ENCODE results near the gene KIF19. TPM values are rescaled to one million over a fixed set of nuclear protein-coding genes. Genes with fewer than 3 reads are reported as not detected.

KIF19 gene
- total RNA-seq, 1 experiment from 2014 or later, result 2.5 TPM

DNA sequence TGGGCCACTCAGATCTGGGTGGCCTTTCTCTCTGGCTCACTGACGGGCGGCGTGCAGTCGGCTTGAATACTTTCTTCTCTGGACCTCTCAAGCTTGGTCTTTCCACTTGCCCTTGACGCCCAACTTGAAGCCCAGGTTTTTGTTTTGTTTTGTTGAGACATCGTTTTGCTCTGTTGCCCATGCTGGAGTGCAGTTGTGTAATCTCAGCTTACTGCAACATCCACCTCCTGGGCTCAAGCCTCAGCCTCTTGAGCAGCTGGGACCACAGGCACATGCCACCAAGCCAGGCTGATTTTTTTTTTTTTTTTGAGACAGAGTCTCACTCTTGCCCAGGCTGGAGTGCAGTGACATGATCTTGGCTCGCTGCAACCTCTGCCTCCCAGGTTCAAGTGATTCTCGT lies 22.7 kb upstream of the KIF19 start:
- DNase-seq (ENCODE audit: low spot score), result no peak

DNA sequence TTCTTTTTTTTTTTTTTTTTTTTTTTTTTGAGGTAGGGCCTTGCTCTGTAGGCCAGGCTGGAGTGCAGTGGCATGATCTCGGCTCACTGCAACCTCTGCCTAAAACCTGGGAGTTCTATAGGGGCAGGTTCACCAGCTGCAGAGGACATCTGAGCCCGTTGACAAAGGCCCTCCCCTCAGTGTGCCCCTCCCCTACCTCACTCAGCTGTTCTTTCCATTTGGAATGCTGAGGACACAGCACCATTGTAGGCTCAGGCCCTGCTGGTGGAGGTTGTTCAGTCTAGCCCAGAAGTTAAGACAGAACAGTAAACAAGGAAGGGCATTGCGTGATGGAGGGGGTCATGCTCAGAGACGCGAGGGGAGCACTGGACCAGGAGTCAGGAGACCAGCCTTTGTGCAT lies 21.8 kb upstream of the KIF19 start:
- no peak for DNase-seq (ENCODE audit: low spot score)

DNA sequence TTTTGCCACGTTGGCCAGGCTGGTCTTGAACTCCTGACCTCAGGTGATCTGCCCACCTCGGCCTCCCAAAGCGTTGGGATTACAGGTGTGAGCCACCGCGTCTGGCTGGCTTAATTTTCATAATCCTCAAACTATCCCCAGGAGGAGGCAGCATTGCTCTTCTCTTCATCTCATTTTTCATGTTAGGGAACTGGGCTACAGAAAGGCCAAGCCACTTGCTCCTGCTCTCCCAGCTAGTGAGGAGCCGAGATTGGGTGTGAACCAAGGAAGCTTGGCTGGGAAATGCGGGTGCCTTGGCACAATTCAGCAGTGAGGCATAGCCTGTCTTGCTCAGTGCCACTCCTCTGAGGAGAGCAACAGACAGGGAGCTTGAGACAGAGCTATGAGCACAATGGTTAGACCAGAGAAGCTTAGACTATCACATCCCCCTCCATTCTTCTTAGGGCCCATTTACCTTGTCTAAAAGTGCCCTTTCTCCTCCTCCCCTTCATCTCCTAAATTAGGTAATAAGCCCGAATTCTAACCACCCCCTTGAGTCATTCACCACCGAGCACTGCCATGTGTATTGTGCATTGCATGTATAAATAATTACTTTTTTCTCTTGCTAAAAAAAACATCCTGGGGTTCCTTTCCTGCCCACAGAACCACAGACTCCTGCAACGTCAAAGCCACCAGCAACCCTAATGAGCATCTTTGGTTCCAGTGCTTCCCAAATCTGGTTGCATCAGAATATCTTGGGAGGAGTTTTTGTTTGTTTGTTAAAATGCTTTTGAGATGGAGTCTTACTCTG lies 20.0 kb upstream of the KIF19 start:
- peak; percentile 21 for DNase-seq (ENCODE audit: low spot score)

DNA sequence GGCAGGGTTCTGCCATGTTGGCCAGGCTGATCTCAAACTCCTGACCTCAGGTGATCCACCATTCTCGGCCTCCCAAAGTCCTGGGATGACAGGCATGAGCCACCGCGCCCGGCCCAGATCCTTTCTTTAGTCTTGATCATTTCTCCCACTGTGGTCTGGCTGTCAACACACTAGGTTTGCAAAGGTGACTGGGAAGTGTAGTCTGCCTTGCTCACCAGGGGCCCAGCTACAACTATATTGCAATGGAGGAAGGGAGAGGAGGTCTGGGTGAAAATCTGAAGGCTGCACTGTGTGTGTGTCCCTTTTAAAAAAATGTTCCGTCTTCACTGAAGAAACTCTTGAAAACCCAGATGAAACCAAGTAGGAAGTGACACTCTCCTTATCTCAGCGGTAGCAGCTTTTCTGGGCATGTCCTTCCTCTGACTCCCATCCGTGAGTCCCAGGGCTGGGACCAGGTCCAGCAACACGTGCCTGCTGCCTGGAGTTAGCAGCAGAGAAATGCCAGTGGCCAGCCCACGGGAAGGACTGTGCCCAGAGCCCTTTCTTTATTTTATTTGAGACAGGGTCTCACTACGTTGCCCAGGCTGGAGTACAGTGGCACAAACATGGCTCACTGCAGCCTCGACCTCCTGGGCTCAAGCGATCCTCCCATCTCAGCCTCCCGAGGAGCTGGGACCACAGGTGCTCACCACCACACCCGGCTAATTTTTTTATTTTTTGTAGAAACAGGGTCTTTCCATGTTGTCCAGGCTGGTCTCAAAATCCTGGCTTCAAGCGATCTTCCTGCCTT lies 17.8 kb upstream of the KIF19 start:
- DNase-seq (ENCODE audit: low spot score), result no peak

DNA sequence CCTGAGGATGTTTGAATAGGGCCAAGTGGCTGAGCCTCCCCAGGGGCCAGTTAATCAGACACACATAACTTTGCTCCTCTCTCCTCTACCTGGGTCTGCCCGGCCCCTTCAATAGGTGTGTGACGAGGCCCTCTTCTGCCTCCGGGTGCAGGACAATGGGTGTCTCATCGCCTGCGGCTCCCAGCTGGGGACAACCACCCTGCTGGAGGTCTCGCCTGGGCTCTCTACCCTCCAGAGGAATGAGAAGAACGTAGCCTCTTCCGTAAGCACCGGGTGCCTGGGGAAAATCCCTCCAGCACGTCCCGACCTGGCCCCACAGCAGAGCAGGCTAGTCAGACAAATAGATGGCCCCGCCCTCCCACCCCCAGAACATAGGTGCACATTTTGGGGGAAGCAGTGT lies 16.1 kb upstream of the KIF19 start:
- DNase-seq (ENCODE audit: low spot score), result no peak

DNA sequence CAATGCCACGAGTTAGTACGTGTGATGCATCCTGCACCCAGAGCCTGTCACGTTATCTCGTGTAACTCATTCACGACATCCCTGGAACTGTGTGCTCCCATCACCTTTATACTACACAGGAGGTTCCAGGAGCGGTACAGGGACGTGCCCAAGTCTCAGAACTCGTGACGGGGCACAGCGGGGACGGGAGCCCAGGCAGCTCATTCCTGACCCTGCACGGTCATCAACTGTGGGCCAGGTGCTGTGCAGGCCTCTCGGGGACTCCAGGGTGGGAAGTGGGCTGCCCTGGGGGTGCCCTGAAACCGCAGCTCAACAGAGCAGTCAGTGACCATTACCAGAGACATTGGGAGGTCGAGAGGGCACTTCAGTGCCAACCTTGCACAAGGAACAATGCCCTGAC lies 11.1 kb upstream of the KIF19 start:
- no peak for DNase-seq (ENCODE audit: low spot score)

DNA sequence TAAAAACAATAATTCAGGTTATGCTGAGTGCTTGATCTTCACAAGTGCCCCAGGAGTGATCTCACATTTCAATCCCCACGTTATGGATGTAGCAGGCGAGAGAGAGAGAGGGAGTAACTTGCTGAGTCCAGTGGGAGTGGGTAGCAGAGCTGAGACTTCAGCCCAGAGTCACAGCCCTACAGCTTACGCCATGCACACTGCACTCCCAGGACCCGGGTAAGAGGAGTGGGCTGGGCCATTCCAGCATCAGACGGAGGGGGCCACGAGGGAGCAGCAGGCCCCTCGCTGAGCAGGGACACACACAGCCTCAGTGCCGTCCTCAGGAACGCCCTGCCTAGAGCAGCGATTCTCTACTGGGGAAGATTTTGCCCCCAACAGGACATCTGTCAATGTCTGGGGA lies 9.8 kb upstream of the KIF19 start:
- DNase-seq (ENCODE audit: low spot score), result no peak

DNA sequence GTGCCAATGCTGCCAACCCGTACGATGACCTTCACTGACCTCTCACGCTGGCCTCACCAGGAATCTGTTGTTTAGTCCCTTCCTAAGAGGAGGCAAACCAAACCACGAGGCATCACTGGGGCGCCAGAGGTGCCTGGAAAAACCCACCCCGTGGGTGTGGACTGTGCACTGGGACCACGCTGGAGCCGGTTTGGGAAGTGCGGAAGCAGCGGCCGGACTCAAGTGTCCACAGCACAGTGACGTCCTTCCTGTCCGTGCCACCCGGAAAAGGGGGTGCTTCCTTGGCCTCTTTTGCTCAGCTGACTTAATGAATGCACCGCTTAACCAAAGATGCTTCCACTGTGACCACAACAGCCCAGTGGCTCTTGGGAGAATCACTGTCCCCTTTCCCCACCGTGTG lies 9.0 kb upstream of the KIF19 start:
- DNase-seq (ENCODE audit: low spot score), result no peak

DNA sequence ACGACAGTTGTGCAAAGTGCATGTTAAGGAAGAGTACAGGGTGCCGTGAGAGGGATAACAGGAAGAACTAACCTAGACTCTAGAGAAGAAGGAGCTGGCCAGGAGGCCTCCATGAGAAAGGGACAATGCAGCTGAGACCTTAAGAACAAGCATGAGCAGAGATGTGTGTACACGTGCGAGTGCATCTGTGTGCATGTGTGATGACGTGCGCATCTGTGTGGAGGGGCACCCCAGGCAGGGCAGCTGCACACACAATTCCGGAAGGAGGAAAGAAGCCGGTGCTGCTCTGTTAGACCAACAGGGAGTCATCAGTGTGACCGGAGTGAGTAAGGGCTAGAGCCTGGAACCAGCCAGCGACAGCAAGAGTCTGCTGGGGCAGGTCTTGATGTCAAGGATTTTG lies 7.6 kb upstream of the KIF19 start:
- DNase-seq (ENCODE audit: low spot score), result no peak

DNA sequence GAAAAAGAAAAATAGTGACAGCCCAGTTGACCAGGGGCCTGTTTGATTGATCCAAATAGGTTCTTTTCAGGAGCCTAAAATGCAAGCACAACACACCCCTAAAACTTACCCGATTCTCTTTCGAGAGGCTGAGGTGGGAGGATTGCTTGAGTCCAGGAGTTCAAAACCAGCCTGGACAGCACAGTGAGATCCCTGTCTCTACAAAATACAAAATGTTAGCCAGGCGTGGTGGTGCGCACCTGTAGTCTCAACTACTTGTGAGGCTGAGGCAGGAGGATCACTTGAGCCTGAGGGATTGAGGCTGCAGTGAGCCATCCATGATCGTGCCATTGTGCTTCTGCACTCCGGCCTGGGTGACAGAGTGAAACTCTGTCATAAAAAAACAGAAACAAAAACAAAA lies 1.5 kb upstream of the KIF19 start:
- no peak for DNase-seq (ENCODE audit: low spot score)

DNA sequence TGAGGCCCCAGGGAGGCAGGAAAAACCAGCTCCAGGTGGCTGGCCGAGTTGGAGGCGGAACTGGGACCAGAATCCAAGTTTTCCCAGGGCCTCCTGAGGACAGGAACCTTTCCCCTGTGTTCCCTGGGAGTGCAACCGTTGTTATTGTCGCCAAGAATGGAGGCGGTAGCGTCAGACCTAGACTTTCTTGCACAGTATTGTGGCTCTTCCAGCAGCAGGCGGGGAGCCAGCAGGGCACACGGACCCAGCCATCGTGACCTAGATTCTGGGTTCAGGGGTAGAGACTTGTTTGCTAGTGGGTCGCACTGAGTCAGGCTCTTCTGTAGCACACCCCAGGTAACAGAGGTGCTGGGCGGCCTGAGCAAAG lies 667 bp upstream of the KIF19 start:
- DNase-seq (ENCODE audit: low spot score), result no peak

DNA sequence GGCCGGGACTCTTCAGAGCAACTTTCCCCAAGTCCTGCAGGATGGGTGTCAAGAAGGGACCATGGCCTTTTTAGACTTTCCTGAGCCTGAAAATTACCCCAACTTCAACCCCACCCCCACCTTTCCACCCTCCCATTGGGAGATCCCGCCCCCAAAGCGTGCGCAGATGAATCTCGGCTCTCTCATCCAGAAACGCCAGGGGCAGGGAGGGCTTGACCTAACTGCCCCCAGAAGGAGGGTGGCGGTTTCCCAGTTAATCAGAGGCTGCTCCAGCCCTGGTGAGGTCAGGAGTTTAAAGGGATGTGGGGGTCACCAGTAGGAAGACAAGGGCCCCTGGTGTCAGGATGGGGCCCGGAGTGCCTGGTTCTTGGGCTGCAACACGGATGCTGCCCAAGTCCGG lies 480 bp downstream of the KIF19 start:
- DNase-seq (ENCODE audit: low spot score), result no peak

DNA sequence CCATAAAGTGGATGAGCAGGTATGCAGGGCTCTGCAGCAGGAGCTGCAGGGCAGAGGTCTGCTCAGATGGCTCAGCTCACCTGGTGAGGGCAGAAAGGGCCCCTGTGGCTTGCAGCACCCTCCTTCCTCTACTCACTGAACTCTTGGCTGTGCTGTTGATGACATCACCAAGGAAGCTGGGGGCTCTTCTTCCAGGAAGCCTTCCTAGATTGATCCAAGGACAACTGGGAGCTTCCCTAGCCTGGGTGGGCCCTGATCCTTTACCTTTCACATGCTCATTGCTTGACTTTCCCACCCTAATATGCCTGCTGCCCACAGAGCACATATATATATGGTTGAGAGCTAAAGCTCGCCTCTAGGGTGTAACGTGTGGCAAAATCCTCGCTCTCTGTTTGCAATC lies 2.5 kb downstream of the KIF19 start:
- DNase-seq (ENCODE audit: low spot score), result no peak

DNA sequence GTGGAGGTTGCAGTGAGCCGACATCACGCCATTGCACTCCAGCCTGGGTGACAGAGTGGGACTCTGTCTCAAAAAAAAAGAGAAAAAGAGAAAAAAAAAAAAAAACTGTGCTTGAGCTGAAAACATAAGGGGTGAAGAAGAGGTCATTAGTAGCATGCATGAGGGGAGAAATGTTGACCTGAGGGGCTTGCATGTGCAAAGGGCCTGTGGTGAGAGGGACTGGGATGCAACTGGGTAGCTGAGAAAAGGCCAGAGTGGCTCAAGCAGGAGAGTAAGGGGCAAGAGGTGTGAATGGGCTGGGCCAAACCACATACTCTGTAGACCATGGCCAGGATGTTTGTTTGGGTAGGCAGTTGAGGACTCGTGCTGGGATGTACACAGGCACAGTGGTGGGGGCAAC lies 3.4 kb downstream of the KIF19 start:
- DNase-seq (ENCODE audit: low spot score), result no peak

DNA sequence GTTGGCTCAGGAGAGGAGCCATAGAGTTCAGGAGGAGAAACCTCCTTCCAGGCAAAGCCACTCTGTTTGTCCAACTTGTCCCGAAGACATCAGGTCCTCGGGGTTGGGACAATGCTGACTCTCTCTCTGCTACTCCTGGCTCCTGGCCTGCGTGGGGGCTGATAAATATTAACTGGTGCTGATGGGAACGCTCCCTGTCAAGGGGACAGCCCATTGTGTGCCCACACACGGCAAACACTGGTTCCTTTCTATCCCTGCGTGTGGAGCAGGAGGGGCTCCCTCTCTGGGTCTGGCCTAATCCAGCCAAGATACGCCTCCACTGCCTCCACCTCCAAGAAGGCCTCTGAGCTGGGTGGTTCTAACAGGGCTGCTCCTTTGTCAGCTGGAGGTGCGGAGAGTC lies 4.4 kb downstream of the KIF19 start:
- DNase-seq (ENCODE audit: low spot score), result no peak

DNA sequence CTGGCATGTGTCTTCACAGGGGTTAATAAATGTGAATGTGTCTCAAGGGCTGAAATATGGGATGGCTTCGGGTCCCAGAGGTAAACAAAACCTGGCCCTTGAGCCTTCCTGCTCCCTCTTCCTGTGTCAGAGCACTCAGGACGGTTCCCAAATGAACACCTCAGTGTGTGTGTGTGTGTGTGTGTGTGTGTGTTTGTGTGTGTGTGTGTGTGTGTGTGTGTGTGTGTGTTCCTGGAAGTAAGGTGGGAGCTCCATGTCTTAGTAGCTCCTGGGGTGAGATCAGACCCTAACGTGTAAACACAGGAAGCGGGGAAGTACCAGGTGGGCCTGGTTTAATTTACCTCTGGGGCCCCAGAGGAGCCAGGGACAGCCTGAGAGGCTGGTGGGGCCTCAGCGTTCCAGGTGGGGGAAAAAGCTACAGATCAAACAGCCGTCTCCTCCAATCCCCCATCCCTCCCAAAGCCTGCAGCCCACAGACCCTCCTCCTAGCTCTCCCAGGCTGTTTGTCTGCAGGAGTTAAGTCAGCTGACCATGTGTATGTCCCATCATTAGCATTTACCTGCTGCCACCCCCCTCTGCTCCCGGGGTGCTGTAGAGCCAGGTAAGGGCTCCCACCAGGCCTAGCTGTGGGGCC lies 6.1 kb downstream of the KIF19 start:
- no peak for DNase-seq (ENCODE audit: low spot score)

DNA sequence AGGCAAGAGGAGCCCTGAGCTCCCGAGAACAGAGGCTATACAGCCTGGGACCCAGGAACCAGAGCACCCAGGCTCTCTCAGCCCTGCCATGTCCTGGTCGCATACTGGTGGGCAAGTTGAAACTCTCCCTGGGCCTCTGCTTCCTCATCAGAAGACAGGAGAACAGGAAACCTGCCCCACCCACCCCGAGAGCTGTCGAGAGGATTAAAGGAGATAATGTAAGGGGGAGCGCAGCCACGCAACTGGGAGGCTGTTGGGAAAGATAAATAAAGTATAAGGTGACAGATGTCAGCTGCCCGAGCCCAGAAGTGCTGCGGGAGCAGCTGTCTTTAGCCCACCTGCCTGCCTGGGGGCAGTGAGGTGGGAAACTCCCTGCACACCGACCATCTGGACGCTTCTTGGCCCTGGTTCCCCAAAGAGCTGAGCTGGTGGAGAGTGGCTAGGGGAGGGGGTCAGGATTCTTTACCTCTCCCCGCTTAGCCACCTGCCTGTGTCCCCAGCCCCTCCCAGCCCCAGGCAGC lies 6.8 kb downstream of the KIF19 start:
- no peak for DNase-seq (ENCODE audit: low spot score)

DNA sequence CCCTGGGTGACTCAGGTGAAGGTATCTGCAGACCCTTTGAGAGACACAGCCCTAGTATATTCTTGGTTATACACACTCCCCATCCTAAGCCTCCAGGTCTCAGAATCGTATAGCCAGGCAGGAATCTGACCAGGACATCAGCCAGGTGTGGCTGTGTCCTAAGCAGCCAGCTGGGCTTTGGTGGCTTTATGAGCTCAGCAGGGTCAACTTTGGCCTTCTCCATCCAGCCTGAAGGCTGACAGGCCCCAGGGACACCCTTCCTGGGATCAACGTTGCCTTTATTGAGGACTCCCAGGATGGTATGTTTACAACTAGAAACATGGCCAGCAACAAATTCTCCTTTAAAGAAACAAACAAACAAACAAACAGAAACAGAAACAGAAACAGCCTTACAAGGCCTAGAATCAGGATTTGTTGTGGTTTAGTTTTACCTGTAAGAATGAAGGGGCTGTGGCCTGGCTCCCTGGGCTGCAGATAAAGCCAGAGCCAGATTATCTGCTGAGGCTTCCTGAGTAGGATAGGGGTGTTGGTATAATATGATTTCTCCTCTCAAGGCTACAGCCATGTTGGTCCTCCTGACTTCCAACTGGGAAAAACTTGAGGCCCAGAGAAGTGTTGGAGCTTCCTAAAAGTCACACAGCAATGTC lies 8.5 kb downstream of the KIF19 start:
- DNase-seq (ENCODE audit: low spot score), result no peak

DNA sequence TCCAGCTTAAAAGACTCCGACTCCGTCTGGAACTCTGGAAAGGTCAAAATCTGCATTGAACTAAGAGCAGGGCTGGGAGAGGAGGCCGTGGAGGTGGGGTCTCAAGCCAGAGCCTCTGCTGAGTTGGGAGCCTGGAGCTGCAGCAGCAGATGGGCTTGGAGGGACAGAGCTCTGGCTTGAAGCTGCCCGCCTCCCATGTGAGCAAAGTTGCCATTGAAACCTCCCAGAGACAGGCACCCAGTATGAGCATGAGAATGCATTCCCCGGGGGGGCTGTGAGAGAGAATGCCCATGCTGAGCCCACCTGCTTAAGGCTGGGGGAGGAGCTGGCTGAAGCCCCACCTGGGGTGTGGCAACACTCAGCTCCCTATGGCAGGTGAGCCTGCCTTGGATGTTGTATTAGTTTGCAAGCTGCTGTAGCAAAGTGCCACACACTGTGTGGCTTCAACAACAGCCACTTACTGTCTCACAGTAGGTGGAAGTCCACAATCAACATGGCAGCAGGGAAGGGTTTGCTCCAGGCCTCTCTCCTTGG lies 9.6 kb downstream of the KIF19 start:
- DNase-seq (ENCODE audit: low spot score), result no peak

DNA sequence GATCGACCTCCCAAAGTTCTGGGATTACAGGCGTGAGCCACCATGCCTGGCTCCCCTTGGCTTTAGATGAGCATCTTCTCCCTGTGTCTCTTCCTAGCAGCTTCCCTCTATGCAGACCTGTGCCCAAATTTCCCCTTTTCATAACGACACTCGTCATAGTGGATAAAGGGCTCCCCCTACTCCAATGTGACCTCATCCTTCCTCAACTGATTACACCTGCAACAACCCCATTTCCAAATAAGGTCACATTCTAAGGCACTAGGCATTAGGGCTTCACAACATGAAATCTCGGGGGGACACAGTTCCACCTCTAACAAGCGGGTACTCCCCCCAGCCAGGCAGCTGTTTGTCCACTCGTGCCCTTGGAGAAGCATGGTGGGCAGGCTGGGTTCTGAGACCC lies 10.3 kb downstream of the KIF19 start:
- no peak for DNase-seq (ENCODE audit: low spot score)

DNA sequence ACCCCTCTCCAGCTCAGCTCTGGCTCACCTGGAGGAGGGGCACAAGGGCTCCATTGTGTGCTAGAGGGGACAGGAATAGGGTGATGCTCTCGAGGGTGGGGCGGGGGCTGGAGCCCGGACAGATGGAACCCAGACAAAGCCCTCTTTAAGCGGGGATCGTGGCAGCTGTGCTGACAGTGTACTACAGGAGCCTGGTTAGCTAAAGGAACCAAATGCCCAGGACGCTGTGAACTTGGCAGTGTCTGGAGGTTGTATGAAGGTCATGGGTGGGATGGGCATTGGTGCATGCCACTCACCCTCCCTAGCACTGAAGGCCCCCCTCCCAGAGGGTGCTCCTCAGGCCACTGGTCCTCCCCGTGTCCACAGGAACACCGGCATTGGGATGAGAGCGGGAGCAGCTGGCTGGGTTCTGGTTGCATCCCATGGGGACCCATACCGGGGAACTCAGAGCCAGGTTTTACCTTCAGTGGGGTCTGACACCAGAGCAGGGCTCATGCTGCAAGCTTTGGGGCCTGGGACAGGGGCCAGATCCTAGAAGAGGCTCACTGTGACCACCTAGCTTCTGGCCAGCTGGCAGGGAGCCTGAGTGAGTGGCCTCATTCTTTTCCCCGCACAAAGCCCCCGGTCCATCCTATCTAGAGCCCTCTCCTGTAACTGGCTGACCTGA lies 11.9 kb downstream of the KIF19 start:
- no peak for DNase-seq (ENCODE audit: low spot score)
